ENCODE results near the gene TNPO3. TPM values are rescaled to one million over a fixed set of nuclear protein-coding genes. Genes with fewer than 3 reads are reported as not detected.

The TNPO3 gene
- total and polyA plus RNA-seq, 2 of the 4 experiments (the other 2 are of a cell fraction) = 24.2 to 77.2 TPM

DNA sequence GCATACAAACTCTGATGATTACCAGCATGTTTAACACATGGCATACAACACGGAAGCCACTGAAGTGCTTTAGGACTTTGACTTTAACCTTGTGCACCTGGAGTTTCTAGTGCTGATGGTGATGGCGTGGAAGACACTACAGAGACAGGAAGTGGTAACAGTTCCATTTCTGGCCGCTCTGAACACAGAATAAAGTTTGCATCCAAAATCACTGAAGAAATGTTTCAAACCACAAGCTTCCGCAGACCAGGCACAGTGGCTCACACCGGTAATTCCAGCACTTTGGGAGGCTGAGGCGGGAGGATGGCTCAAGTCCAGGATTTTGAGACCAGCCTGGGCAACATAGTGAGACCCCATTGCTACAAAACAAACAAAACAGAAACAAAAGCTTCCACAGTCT is 40.3 kb upstream of the TNPO3 start:
- CTCF ChIA-PET = interaction anchor here (0.7 to 1.2 kb wide), 2 partner anchors 8 to 81 kb away, joined by 4 read pairs; no protein-coding TSS in a partner anchor

More for the DNA sequence above, 40.3 kb upstream of the TNPO3 start:
- Histone ChIP-seq H4K5ac (ENCODE audit: low read depth, low read length) (no peak overlapping the region), H3K4ac (ENCODE audit: low read depth, low read length) (no peak overlapping the region), H3K14ac (replicated peaks; ENCODE audit: low read depth, low read length) (no peak overlapping the region), H3K23ac (ENCODE audit: low read depth, low read length) (no peak overlapping the region), H3K27ac (ENCODE audit: insufficient read depth, low read length) (no peak overlapping the region), H3K36me3 (ENCODE audit: control insufficient read depth, insufficient read depth, low read length) (no peaks in the 10 kb centered on the region), H2AFZ (replicated peaks; ENCODE audit: low read length, poor library complexity) (no peak overlapping the region), H3K9me3 (ENCODE audit: control insufficient read depth, insufficient read depth, low read length) (no peaks in the 10 kb centered on the region), H3K79me1 (ENCODE audit: low read depth in 1 of 2, low read length in 2 of 2) (no peaks in the 10 kb centered on the region), H2BK5ac (ENCODE audit: low read depth, low read length, poor library complexity, severe bottlenecking) (no peak overlapping the region), H4K20me1 (ENCODE audit: insufficient read depth, low read length) (0 out of 2 replicates have a peak, but pooled peaks cover 4% of the 10 kb centered on the region), H3K27me3 (ENCODE audit: control insufficient read depth, insufficient read depth, low read length) (peaks cover 23% of the 10 kb centered on the region), H4K8ac (ENCODE audit: low read depth in 2 of 2, low read length in 2 of 2) (no peak overlapping the region), H3K9me1 (ENCODE audit: insufficient read depth, low read length) (no peaks in the 10 kb centered on the region), H3K4me3 (ENCODE audit: insufficient read depth, low read depth, low read length) (no peak overlapping the region), H2BK20ac (ENCODE audit: low read depth, low read length) (no peak overlapping the region), H2BK15ac (ENCODE audit: low read depth, low read length) (no peak overlapping the region), H2AK9ac (replicated peaks; ENCODE audit: low read depth, low read length, poor library complexity) (no peak overlapping the region), H3K4me1 (ENCODE audit: control insufficient read depth, insufficient read depth, low read length) (no peaks in the 10 kb centered on the region), H2BK120ac (ENCODE audit: low read depth, low read length) (no peak overlapping the region), H3K56ac (ENCODE audit: extremely low read depth, insufficient read depth, low read length) (no peak overlapping the region), H3K4me2 (ENCODE audit: low read depth, low read length) (no peak overlapping the region), H2AK5ac (ENCODE audit: low read depth, low read length) (no peak overlapping the region), H4K91ac (ENCODE audit: insufficient read depth, low read depth, low read length) (no peak overlapping the region), H3K9ac (ENCODE audit: low read depth, low read length) (no peak overlapping the region), H3K18ac (ENCODE audit: low read depth, low read length) (no peak overlapping the region)
- intact Hi-C loops (cut with micrococcal nuclease) = no loop called here
- in situ Hi-C loops (cut with MboI; ENCODE audit: low sequenced_read_pairs) = no loop called here
- DNase-seq (no peak), ATAC-seq (ENCODE audit: low read depth) (no peak)
- no TSS peak for BruUV-seq (replicated peaks)
- TF ChIP-seq, protein P1, sequence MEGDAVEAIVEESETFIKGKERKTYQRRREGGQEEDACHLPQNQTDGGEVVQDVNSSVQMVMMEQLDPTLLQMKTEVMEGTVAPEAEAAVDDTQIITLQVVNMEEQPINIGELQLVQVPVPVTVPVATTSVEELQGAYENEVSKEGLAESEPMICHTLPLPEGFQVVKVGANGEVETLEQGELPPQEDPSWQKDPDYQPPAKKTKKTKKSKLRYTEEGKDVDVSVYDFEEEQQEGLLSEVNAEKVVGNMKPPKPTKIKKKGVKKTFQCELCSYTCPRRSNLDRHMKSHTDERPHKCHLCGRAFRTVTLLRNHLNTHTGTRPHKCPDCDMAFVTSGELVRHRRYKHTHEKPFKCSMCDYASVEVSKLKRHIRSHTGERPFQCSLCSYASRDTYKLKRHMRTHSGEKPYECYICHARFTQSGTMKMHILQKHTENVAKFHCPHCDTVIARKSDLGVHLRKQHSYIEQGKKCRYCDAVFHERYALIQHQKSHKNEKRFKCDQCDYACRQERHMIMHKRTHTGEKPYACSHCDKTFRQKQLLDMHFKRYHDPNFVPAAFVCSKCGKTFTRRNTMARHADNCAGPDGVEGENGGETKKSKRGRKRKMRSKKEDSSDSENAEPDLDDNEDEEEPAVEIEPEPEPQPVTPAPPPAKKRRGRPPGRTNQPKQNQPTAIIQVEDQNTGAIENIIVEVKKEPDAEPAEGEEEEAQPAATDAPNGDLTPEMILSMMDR (conservative IDR thresholded peaks at IDR 0.05; ENCODE audit: low read depth, low read length) = no peak
- TF ChIP-seq FOS (IDR thresholded peaks at IDR 0.05; ENCODE audit: low read depth, low read length) (no peak), MAZ (IDR thresholded peaks at IDR 0.05; ENCODE audit: borderline replicate concordance, low read depth, low read length) (no peak), CEBPB (IDR thresholded peaks at IDR 0.05; ENCODE audit: low read depth, low read length) (no peak), CHD1 (IDR thresholded peaks at IDR 0.05; ENCODE audit: low read depth, low read length) (no peak), RCOR1 (IDR thresholded peaks at IDR 0.05; ENCODE audit: insufficient replicate concordance, low read length) (no peak), RAD21 (IDR thresholded peaks at IDR 0.05; ENCODE audit: low read length) (no peak), RFX5 (IDR thresholded peaks at IDR 0.05; ENCODE audit: low read depth, low read length) (no peak)
- dilution Hi-C loops (cut with HindIII; ENCODE audit: low sequenced_read_pairs, unreplicated experiment) = no loop called here
- POLR2A ChIA-PET (ENCODE audit: unreplicated experiment) = no interaction called here
- no CpG with 5 or more reads among the region's 6 CpGs for WGBS, 2 experiments (ENCODE audit: extremely low coverage in 2 of 2, insufficient read length in 1 of 2)
